ENCODE results near the gene ZCCHC2. TPM values are rescaled to one million over a fixed set of nuclear protein-coding genes. Genes with fewer than 3 reads are reported as not detected.

The ZCCHC2 gene
- total RNA-seq, 1 experiment from 2014 or later = 11.5 TPM

DNA sequence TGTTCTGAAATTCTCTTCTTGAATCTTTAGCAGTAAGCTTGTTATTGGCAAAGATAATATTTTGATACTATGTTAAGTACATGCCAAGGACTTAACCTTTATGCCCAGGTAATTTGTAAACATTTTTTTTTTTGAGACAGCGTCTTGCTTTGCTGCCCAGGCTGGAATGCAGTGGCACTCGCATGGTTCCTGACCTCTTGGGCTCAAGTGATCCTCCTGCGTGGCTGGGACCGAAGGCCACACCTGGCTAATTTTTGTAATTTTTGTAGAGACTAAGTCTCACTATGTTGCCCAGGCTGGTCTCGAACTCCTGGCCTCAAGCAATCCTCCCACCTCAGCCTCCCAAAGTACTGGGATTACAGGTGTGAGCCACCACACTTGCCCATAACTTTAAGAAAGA lies 35.7 kb upstream of the ZCCHC2 start:
- POLR2A ChIA-PET (ENCODE audit: low non-redundant PET) = no interaction called here
- intact Hi-C loops (cut with micrococcal nuclease; ENCODE audit: unreplicated experiment) = no loop called here
- CTCF ChIA-PET = no interaction called here

DNA sequence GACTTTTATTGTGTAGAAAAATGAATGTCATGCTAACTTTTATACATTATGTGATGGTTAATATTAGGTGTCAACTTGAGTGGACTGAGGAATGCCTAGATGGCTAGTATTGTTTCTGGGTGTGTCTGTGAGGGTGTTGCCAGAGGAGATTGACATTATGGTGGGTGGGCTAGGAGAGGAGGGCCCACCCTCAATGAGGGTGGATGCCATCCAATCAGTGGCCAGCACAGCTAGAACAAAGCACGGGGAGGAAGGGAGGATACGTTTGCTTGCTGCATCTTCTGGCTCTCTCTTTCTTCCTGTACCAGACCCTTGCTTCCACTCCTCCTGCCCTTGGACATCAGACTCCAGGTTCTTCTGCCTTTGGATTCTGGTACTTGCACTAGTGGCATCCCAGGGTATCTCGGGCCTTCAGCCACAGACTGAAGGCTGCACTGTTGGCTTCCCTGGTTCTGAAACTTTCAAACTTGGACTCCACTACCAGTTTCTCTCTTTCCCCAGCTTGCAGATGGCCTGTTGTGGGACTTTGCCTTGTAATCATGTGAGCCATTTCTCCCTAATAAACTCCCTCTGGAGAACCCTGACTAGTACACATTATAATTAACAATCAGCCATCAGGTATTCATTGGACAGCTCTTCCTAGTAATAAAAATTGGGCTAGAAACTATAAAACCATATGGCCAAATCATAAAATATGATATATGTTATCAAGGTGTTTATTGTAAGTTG lies 31.7 kb upstream of the ZCCHC2 start:
- ChIA-PET POLR2A (ENCODE audit: low non-redundant PET) (interaction anchor here (0.7 kb wide), 1 partner anchor 29 kb away, joined by 5 read pairs; no protein-coding TSS in a partner anchor), CTCF (no interaction called here)
- intact Hi-C loops (cut with micrococcal nuclease; ENCODE audit: unreplicated experiment) = no loop called here

More for the DNA sequence above, 35.7 kb upstream of the ZCCHC2 start:
- no peaks in the 10 kb centered on the region for H3K4me1 ChIP-seq (ENCODE audit: insufficient read depth, low read length, poor library complexity, severe bottlenecking)
- H3K9me3 ChIP-seq (ENCODE audit: low read depth, low read length, poor library complexity, severe bottlenecking) = no peaks in the 10 kb centered on the region
- no TSS peak for BruUV-seq (replicated peaks)
- no peak overlapping the region for H3K4me3 ChIP-seq (ENCODE audit: low read depth, low read length, poor library complexity, severe bottlenecking)
- no peaks in the 10 kb centered on the region for H3K27me3 ChIP-seq (replicated peaks; ENCODE audit: insufficient read depth, low read depth, low read length, poor library complexity)
- TF ChIP-seq, protein P1, sequence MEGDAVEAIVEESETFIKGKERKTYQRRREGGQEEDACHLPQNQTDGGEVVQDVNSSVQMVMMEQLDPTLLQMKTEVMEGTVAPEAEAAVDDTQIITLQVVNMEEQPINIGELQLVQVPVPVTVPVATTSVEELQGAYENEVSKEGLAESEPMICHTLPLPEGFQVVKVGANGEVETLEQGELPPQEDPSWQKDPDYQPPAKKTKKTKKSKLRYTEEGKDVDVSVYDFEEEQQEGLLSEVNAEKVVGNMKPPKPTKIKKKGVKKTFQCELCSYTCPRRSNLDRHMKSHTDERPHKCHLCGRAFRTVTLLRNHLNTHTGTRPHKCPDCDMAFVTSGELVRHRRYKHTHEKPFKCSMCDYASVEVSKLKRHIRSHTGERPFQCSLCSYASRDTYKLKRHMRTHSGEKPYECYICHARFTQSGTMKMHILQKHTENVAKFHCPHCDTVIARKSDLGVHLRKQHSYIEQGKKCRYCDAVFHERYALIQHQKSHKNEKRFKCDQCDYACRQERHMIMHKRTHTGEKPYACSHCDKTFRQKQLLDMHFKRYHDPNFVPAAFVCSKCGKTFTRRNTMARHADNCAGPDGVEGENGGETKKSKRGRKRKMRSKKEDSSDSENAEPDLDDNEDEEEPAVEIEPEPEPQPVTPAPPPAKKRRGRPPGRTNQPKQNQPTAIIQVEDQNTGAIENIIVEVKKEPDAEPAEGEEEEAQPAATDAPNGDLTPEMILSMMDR (conservative IDR thresholded peaks at IDR 0.05; ENCODE audit: low read depth, low read length) = no peak
- TF ChIP-seq EZH2 (IDR thresholded peaks at IDR 0.05; ENCODE audit: borderline replicate concordance, low read depth, low read length, poor library complexity, severe bottlenecking) = no peak
- H3K27ac ChIP-seq (ENCODE audit: low read depth, low read length, poor library complexity, severe bottlenecking) = no peak overlapping the region
- DNase-seq (ENCODE audit: low spot score) = no peak
- H3K36me3 ChIP-seq (ENCODE audit: insufficient read depth, low read length, poor library complexity, severe bottlenecking) = no peaks in the 10 kb centered on the region

DNA sequence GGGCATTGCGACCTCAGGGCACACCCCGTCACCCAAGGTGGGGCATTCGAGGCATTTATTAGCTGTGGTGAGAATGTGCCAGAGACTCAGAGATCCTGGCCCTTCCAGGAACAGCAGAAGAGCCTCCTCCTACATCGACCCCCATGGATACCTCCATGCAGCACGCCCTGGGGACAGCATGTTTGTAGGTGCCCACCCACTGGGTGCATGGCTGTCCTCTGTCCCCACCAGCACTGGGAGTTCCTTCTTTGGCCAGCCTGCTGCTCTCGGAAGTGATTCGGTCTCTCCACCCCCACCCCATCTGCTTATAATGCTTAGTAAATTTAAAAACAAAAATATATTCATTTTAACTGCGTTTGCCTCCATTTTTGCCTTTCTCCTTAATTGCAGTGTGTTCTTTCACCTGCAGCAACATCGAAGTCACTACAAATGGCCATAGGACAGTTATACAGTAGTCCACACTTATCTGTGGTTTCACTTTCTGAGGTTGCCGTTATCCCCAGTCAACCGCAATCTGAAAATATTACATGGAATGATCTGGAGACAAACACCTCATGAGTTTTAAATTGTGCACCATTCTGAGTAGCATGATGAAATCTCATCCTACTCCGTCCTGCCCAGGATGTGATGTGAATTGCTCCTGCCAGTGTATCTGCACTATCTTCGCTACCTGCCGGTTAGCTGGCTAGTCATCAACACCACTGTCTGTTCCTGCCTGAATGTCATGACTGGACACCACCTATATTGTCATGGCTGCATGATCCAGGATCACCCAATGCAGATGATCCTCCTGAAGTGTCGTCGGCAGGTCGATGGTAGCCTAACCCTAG lies 29.6 kb upstream of the ZCCHC2 start:
- H3K4me1 ChIP-seq (ENCODE audit: insufficient read depth, low read length, poor library complexity, severe bottlenecking) = no peaks in the 10 kb centered on the region
- no peak overlapping the region for H3K4me3 ChIP-seq (ENCODE audit: low read depth, low read length, poor library complexity, severe bottlenecking)
- no peaks in the 10 kb centered on the region for H3K36me3 ChIP-seq (ENCODE audit: insufficient read depth, low read length, poor library complexity, severe bottlenecking)
- H3K27me3 ChIP-seq (replicated peaks; ENCODE audit: insufficient read depth, low read depth, low read length, poor library complexity) = no peaks in the 10 kb centered on the region
- CTCF ChIA-PET = no interaction called here
- TF ChIP-seq EZH2 (IDR thresholded peaks at IDR 0.05; ENCODE audit: borderline replicate concordance, low read depth, low read length, poor library complexity, severe bottlenecking) = no peak
- TF ChIP-seq, protein P1 (conservative IDR thresholded peaks at IDR 0.05; ENCODE audit: low read depth, low read length) = no peak
- H3K27ac ChIP-seq (ENCODE audit: low read depth, low read length, poor library complexity, severe bottlenecking) = no peak overlapping the region
- intact Hi-C loops (cut with micrococcal nuclease; ENCODE audit: unreplicated experiment) = no loop called here
- POLR2A ChIA-PET (ENCODE audit: low non-redundant PET) = no interaction called here
- no TSS peak for BruUV-seq (replicated peaks)
- DNase-seq (ENCODE audit: low spot score) = no peak
- no peaks in the 10 kb centered on the region for H3K9me3 ChIP-seq (ENCODE audit: low read depth, low read length, poor library complexity, severe bottlenecking)

More for the DNA sequence above, 31.7 kb upstream of the ZCCHC2 start:
- Histone ChIP-seq H3K27ac (ENCODE audit: low read depth, low read length, poor library complexity, severe bottlenecking) (no peak overlapping the region), H3K4me1 (ENCODE audit: insufficient read depth, low read length, poor library complexity, severe bottlenecking) (no peaks in the 10 kb centered on the region), H3K9me3 (ENCODE audit: low read depth, low read length, poor library complexity, severe bottlenecking) (no peaks in the 10 kb centered on the region), H3K27me3 (replicated peaks; ENCODE audit: insufficient read depth, low read depth, low read length, poor library complexity) (no peaks in the 10 kb centered on the region), H3K36me3 (ENCODE audit: insufficient read depth, low read length, poor library complexity, severe bottlenecking) (no peaks in the 10 kb centered on the region), H3K4me3 (ENCODE audit: low read depth, low read length, poor library complexity, severe bottlenecking) (no peak overlapping the region)
- no TSS peak for BruUV-seq (replicated peaks)
- no peak for DNase-seq (ENCODE audit: low spot score)
- no peak for TF ChIP-seq EZH2 (IDR thresholded peaks at IDR 0.05; ENCODE audit: borderline replicate concordance, low read depth, low read length, poor library complexity, severe bottlenecking)
- TF ChIP-seq, protein P1 (conservative IDR thresholded peaks at IDR 0.05; ENCODE audit: low read depth, low read length) = no peak
